SK-N-SH (cell line): ENCODE measurements around the gene DCX. TPM values are rescaled to one million over a fixed set of nuclear protein-coding genes. Genes with fewer than 3 reads are reported as not detected.
A peak's percentile ranks its signal among the peaks of the same experiment; 100 is the strongest.

ENCODE experiments used
- CTCF ChIA-PET: fragments of 300-600, 350-600 bp; formaldehyde crosslinking; extraction: SDS; loops from one replicate; lab custom pipeline; 2021; lab: Yijun Ruan, JAX
- POLR2A ChIA-PET: fragments of 350-600 bp; sonication (Branson Sonifier 250); formaldehyde crosslinking; extraction: SDS; loops from one replicate; lab custom pipeline; 2020; ENCODE audit warnings: antibody characterized with exemption, inconsistent platforms; lab: Yijun Ruan, JAX
- DNase-seq: peaks from one replicate; pipeline ENCODE4 v3.0.0; 2012
- H2AFZ ChIP-seq: fragments of 200-600 bp; sonication (generic); 2 replicates; pipeline ENCODE4 v1.8.1; 2016; ENCODE audit warnings: antibody characterized with exemption, mild to moderate bottlenecking, low read depth
- H3F3A ChIP-seq: fragments of 200-600 bp; sonication (generic); replicated peaks from 2 replicates; pipeline ENCODE3; 2016; ENCODE audit warnings: antibody characterized with exemption, mild to moderate bottlenecking; ENCODE audit not compliant: insufficient read depth
- H3K27ac ChIP-seq, 2 experiments: fragments of 200-500 bp in 1 of 2; fragments of 200-600 bp in 1 of 2; sonication (Bioruptor generic) in 1 of 2; sonication (generic), shearing (Covaris generic) in 1 of 2; 2 replicates each; pipeline versions ENCODE4 v1.5.1 to v1.6.1; 2014 to 2016; ENCODE audit warnings: low read depth in 2 of 2, inconsistent platforms in 1 of 2, low read length in 1 of 2, mild to moderate bottlenecking in 1 of 2, mixed read lengths in 1 of 2
- H3K27me3 ChIP-seq: fragments of 200-600 bp; sonication (generic), shearing (Covaris generic); 2 replicates; pipeline ENCODE4 v1.6.1; 2016; ENCODE audit warnings: mixed run types; ENCODE audit not compliant: insufficient read depth
- H3K36me3 ChIP-seq, 2 experiments: fragments of 200-500 bp in 1 of 2; fragments of 200-600 bp in 1 of 2; sonication (Bioruptor generic) in 1 of 2; sonication (generic) in 1 of 2; replicated peaks in 1 of 2; 2 replicates each; pipeline versions ENCODE3 to v1.5.1; 2014 to 2016; ENCODE audit warnings: low read length in 1 of 2, mild to moderate bottlenecking in 1 of 2; ENCODE audit not compliant: insufficient read depth in 2 of 2, control insufficient read depth in 1 of 2
- H3K4me1 ChIP-seq, 2 experiments: fragments of 200-500 bp in 1 of 2; fragments of 200-600 bp in 1 of 2; sonication (Bioruptor generic) in 1 of 2; sonication (generic), shearing (Covaris generic) in 1 of 2; 2 replicates each; pipeline versions ENCODE4 v1.5.1 to v1.6.1; 2014 to 2016; ENCODE audit warnings: low read depth in 1 of 2, low read length in 1 of 2, mixed run types in 1 of 2; ENCODE audit not compliant: insufficient read depth in 2 of 2, control insufficient read depth in 1 of 2
- H3K4me2 ChIP-seq: fragments of 200-600 bp; sonication (generic), shearing (Covaris generic); 2 replicates; pipeline ENCODE4 v1.6.1; 2017; ENCODE audit warnings: mixed run types
- H3K4me3 ChIP-seq, 2 experiments: fragments of 200-500 bp in 1 of 2; fragments of 200-600 bp in 1 of 2; sonication (Bioruptor generic) in 1 of 2; sonication (generic), shearing (Covaris generic) in 1 of 2; 2 replicates each; pipeline versions ENCODE4 v1.5.1 to v1.8.1; 2014 to 2016; ENCODE audit warnings: low read depth in 2 of 2, inconsistent platforms in 1 of 2, low read length in 1 of 2, mild to moderate bottlenecking in 1 of 2, mixed read lengths in 1 of 2, moderate library complexity in 1 of 2
- H3K79me2 ChIP-seq: fragments of 200-600 bp; sonication (generic); 2 replicates; pipeline ENCODE4 v1.8.1; 2017; ENCODE audit warnings: mild to moderate bottlenecking; ENCODE audit not compliant: insufficient read depth
- H3K9ac ChIP-seq: fragments of 200-600 bp; sonication (generic); 2 replicates; pipeline ENCODE4 v1.6.1; 2017; ENCODE audit warnings: mixed run types
- H3K9me2 ChIP-seq: fragments of 200-600 bp; sonication (generic); 2 replicates; pipeline ENCODE4 v1.6.1; 2017; ENCODE audit warnings: mixed run types
- H3K9me3 ChIP-seq: fragments of 200-600 bp; sonication (generic); 2 replicates; pipeline ENCODE4 v1.6.1; 2017; ENCODE audit warnings: mixed run types, mild to moderate bottlenecking, moderate library complexity
- H4K20me1 ChIP-seq: fragments of 200-600 bp; sonication (generic); 2 replicates; pipeline ENCODE4 v1.6.1; 2017; ENCODE audit warnings: mild to moderate bottlenecking, mixed run types; ENCODE audit not compliant: insufficient read depth
- ELF1 ChIP-seq: IDR thresholded peaks from 2 replicates; pipeline ENCODE4 v1.4.0; 2012
- FOXJ3 ChIP-seq: sonication (generic); formaldehyde crosslinking; IDR thresholded peaks from 2 replicates; pipeline ENCODE4 v1.5.1; 2020; ENCODE audit warnings: mild to moderate bottlenecking, missing genetic modification reagents
- RCOR1 ChIP-seq: fragments of 150-350 bp; IDR thresholded peaks from 2 replicates; pipeline ENCODE4 v1.6.1; 2017; ENCODE audit warnings: antibody characterized with exemption, low read length
- RFX5 ChIP-seq: IDR thresholded peaks from 2 replicates; pipeline ENCODE4 v1.6.1; 2012; ENCODE audit warnings: mild to moderate bottlenecking, improper control_type of control experiment, low read length
- RXRA ChIP-seq: IDR thresholded peaks from 2 replicates; pipeline ENCODE4 v1.4.0; 2012; ENCODE audit warnings: low read depth, mild to moderate bottlenecking, borderline replicate concordance
- SMC3 ChIP-seq: IDR thresholded peaks from 2 replicates; pipeline ENCODE4 v1.6.1; 2012; ENCODE audit warnings: low read depth, low read length, improper control_type of control experiment
- TAF1 ChIP-seq: IDR thresholded peaks from 2 replicates; pipeline ENCODE4 v1.6.1; 2012; ENCODE audit warnings: low read depth, mild to moderate bottlenecking, low read length, moderate library complexity, borderline replicate concordance
- YY1 ChIP-seq: IDR thresholded peaks from 2 replicates; pipeline ENCODE4 v1.4.0; 2012; ENCODE audit warnings: low read depth, mild to moderate bottlenecking
- WGBS: methylation state at CpG from one replicate; pipeline ENCODE4 v1.1.6; 2017; ENCODE audit warnings: low lambda C conversion rate; 5-methylcytosine and 5-hydroxymethylcytosine counted together
- polyA plus RNA-seq, 3 experiments: library from polyadenylated mRNA; depleted of rRNA; stranded (reverse); fragments of >200 nt; gene quantifications; 2 replicates each; pipeline ENCODE4 v1.2.3, GENCODE V29; 2012
- TF ChIP-seq, protein P1 (sequence below): fragments of 150-350 bp; IDR thresholded peaks from 2 replicates; pipeline ENCODE4 v1.6.1; 2017; ENCODE audit warnings: antibody characterized with exemption, low read length, low read depth, borderline replicate concordance
- TF ChIP-seq, protein P2 (sequence below): fragments of 200-600 bp; sonication (generic); IDR thresholded peaks from 2 replicates; pipeline ENCODE4 v1.6.1; 2017; ENCODE audit warnings: antibody characterized with exemption, mild to moderate bottlenecking, moderate library complexity
- TF ChIP-seq, protein P3 (sequence below): IDR thresholded peaks from 2 replicates; pipeline ENCODE4; 2012
- TF ChIP-seq, protein P4 (sequence below): IDR thresholded peaks from 2 replicates; pipeline ENCODE4 v1.4.0; 2012; ENCODE audit warnings: low read depth
- TF ChIP-seq, protein P5 (sequence below): IDR thresholded peaks from 2 replicates; pipeline ENCODE4 v1.6.1; 2012; ENCODE audit warnings: mild to moderate bottlenecking, low read depth, low read length, moderate library complexity

DCX gene
- polyA plus RNA-seq, 1 of the 3 experiments (the other 2 are of a cell fraction), result 0.26 TPM

DNA sequence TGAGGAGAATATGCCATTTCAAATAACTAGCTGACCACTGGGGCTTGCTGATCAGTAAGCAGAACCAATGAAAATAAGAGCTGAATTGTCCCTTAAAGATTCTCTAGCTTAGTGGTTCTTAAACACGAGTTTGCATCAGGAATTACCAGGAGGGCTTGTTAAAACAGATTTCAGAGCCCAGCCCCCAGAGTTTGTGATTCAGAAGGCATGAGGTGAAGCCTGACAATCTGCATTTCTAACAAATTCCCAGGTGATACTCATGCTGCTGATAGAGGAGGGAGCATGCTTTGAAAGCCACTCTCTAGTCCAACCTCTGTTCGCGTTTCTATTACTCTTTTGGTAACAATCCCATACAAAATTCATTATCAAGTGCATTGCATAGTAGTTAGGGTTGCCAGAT lies 35.5 kb downstream of the DCX start (continued):
- TF ChIP-seq, protein P1, sequence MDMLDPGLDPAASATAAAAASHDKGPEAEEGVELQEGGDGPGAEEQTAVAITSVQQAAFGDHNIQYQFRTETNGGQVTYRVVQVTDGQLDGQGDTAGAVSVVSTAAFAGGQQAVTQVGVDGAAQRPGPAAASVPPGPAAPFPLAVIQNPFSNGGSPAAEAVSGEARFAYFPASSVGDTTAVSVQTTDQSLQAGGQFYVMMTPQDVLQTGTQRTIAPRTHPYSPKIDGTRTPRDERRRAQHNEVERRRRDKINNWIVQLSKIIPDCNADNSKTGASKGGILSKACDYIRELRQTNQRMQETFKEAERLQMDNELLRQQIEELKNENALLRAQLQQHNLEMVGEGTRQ, result no peak
- TF ChIP-seq, protein P2, sequence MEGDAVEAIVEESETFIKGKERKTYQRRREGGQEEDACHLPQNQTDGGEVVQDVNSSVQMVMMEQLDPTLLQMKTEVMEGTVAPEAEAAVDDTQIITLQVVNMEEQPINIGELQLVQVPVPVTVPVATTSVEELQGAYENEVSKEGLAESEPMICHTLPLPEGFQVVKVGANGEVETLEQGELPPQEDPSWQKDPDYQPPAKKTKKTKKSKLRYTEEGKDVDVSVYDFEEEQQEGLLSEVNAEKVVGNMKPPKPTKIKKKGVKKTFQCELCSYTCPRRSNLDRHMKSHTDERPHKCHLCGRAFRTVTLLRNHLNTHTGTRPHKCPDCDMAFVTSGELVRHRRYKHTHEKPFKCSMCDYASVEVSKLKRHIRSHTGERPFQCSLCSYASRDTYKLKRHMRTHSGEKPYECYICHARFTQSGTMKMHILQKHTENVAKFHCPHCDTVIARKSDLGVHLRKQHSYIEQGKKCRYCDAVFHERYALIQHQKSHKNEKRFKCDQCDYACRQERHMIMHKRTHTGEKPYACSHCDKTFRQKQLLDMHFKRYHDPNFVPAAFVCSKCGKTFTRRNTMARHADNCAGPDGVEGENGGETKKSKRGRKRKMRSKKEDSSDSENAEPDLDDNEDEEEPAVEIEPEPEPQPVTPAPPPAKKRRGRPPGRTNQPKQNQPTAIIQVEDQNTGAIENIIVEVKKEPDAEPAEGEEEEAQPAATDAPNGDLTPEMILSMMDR, result no peak
- TF ChIP-seq, protein P3, sequence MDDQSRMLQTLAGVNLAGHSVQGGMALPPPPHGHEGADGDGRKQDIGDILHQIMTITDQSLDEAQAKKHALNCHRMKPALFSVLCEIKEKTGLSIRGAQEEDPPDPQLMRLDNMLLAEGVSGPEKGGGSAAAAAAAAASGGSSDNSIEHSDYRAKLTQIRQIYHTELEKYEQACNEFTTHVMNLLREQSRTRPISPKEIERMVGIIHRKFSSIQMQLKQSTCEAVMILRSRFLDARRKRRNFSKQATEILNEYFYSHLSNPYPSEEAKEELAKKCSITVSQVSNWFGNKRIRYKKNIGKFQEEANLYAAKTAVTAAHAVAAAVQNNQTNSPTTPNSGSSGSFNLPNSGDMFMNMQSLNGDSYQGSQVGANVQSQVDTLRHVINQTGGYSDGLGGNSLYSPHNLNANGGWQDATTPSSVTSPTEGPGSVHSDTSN, result no peak
- TF ChIP-seq RFX5, result no peak
- no peak for TF ChIP-seq TAF1
- TF ChIP-seq YY1, result no peak
- TF ChIP-seq SMC3, result no peak
- TF ChIP-seq, protein P4, sequence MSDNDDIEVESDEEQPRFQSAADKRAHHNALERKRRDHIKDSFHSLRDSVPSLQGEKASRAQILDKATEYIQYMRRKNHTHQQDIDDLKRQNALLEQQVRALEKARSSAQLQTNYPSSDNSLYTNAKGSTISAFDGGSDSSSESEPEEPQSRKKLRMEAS, result no peak
- no peak for TF ChIP-seq RXRA
- no peak for TF ChIP-seq FOXJ3
- no peak for TF ChIP-seq ELF1

DNA sequence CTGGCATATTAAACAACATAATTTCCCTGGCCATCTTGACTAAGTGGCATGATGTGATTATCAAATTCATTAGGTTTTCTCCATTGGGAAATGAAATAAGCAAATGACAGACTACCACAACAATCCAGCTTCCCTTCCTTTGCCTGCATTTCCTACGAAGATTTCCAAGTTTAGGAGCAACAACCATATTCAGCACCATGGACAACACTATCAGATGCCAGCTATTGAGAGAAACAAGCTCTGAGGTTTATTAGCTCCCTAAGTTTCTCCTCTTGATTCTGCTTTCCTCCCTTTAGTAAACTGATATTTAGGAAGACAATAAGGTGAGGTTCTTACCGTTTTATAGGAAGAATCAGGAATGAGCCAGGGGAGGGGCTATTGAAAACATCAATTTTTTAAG lies 36.2 kb downstream of the DCX start:
- no peaks in the 10 kb centered on the region for H4K20me1 ChIP-seq
- 14% methylated on average over 2 of the region's 2 CpGs for WGBS
- H3K79me2 ChIP-seq, result no peaks in the 10 kb centered on the region
- TF ChIP-seq RCOR1 (no peak), RXRA (no peak)
- TF ChIP-seq, protein P5, sequence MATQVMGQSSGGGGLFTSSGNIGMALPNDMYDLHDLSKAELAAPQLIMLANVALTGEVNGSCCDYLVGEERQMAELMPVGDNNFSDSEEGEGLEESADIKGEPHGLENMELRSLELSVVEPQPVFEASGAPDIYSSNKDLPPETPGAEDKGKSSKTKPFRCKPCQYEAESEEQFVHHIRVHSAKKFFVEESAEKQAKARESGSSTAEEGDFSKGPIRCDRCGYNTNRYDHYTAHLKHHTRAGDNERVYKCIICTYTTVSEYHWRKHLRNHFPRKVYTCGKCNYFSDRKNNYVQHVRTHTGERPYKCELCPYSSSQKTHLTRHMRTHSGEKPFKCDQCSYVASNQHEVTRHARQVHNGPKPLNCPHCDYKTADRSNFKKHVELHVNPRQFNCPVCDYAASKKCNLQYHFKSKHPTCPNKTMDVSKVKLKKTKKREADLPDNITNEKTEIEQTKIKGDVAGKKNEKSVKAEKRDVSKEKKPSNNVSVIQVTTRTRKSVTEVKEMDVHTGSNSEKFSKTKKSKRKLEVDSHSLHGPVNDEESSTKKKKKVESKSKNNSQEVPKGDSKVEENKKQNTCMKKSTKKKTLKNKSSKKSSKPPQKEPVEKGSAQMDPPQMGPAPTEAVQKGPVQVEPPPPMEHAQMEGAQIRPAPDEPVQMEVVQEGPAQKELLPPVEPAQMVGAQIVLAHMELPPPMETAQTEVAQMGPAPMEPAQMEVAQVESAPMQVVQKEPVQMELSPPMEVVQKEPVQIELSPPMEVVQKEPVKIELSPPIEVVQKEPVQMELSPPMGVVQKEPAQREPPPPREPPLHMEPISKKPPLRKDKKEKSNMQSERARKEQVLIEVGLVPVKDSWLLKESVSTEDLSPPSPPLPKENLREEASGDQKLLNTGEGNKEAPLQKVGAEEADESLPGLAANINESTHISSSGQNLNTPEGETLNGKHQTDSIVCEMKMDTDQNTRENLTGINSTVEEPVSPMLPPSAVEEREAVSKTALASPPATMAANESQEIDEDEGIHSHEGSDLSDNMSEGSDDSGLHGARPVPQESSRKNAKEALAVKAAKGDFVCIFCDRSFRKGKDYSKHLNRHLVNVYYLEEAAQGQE, result peak; percentile 93
- no peaks in the 10 kb centered on the region for H3K9me3 ChIP-seq
- ChIA-PET POLR2A (interaction anchor here (0.6 kb wide), 1 partner anchor 32 kb away, joined by 4 read pairs; no protein-coding TSS in a partner anchor), CTCF (interaction anchor here (1.0 to 1.4 kb wide), 4 partner anchors 13 to 306 kb away, joined by 3 to 4 read pairs (median 3); partner anchors contain the start of gene ALG13)
- no peaks in the 10 kb centered on the region for H3K27me3 ChIP-seq
- no peak overlapping the region for H2AFZ ChIP-seq
- H3K4me1 ChIP-seq, result peaks cover 0 to 6% of the 10 kb centered on the region in 2 experiments; a peak in 2 of 4 replicates
- H3K36me3 ChIP-seq, result no peaks in the 10 kb centered on the region
- DNase-seq, result no peak
- no peak overlapping the region for H3K4me2 ChIP-seq
- H3K9ac ChIP-seq, result no peak overlapping the region
- H3K27ac ChIP-seq, result no peak overlapping the region
- H3K4me3 ChIP-seq, result no peak overlapping the region
- no peaks in the 10 kb centered on the region for H3K9me2 ChIP-seq
- no peaks in the 10 kb centered on the region for H3F3A ChIP-seq
